Regular cardiac myocyte (primary cell): ENCODE results near the gene TTC24. TPM values are rescaled to one million over a fixed set of nuclear protein-coding genes. Genes with fewer than 3 reads are reported as not detected.

Source experiments
- total RNA-seq: library from RNA; depleted of rRNA; stranded (reverse); fragments of >200 nt; gene quantifications from 2 replicates; pipeline ENCODE4 v1.2.3, GENCODE V29; 2014

Gene TTC24
- total RNA-seq: not detected in 2 replicates

DNA sequence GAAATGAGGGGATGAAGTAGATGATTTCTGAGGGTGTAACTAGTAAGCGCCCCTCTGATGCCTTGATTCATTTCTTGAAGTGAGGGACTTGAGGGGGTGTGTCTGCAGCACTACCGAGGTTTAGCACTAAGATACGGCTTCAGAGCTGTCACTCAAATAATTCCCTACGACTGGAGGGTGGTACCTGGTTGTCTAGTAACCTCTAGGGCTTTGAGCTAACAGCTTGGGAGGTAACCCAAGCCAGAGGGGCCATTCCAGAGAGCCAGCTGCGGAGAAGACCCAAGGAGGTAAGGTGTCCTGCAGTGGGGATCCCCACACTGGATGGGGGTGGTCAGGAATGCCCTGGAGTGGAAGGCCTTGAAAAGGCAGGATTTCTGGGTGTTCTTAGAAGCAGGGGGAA lies at the start of gene TTC24:
TSS of gene TTC24 (plus strand) at position 252 of the 400 bp plus-strand sequence. CDS start 1,642 bp downstream, outside the sequence.

DNA sequence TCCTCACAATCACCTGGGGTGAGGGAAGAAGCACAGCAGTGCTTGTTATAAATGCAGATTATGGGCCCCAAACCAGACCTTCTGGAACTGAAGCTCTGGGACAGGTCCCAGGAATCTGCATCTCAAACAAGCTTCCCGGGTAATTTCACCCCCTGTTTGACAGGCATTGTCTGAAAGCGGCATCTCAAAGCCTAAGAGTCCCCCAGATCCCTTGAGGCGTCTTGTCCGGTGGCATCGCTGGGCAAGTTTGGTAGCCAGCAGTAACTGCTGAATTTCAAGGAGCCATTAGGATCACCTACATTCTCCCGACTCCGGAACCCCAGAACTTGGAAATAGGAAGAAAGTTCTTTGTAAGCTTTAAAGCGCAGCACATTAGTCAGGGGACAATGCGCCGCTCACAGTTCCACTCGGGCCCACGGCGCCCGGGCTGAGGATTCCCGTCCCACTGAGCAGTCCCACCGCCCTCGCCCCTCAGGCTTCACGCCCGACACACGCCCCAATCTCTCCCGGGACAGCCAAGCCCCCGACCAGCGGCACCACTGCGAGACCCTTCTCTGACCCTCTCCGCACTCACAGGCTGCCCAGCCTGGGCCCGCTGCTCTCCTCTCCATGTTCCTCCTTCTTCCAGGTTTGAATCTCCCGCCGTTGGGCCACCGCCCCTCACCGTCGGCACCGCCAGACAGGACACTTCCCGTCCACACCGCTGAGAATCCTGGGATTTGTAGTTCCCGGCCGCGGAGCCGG lies 7.4 kb upstream of the TTC24 start, which contains the start of gene IQGAP3:
TSS of gene IQGAP3 (minus strand) at position 647 of the 744 bp plus-strand sequence. CDS start at position 611, 36 bp downstream.

DNA sequence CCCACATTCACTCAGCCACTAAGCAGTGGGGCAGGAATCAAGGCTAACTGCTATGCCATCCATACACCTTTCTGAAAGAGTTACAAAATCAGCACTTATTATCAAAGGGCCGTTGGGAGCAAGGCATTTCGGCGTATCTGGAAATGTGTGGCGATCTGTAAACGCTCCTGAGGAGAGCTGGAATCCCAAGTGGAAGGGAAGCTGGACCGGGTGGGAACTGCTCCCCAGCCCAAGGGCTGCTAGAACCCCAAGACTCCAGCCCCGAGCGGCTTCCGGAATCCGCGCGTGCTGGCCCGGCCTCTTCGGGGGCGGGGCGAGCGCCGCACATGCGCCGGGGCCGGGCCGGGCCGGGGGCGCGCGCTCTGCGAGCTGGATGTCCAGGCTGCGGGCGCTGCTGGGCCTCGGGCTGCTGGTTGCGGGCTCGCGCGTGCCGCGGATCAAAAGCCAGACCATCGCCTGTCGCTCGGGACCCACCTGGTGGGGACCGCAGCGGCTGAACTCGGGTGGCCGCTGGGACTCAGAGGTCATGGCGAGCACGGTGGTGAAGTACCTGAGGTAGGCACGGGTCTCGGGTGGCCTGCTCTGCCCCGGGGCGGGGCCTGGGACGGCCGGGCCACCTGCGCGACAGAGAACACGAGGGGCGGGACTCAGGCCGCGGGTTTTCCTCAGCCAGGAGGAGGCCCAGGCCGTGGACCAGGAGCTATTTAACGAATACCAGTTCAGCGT lies 12.1 kb downstream of the TTC24 start, which contains the start of gene NAXE:
TSS of gene NAXE (plus strand) at position 345 of the 726 bp plus-strand sequence. CDS start at position 374, 29 bp downstream.

DNA sequence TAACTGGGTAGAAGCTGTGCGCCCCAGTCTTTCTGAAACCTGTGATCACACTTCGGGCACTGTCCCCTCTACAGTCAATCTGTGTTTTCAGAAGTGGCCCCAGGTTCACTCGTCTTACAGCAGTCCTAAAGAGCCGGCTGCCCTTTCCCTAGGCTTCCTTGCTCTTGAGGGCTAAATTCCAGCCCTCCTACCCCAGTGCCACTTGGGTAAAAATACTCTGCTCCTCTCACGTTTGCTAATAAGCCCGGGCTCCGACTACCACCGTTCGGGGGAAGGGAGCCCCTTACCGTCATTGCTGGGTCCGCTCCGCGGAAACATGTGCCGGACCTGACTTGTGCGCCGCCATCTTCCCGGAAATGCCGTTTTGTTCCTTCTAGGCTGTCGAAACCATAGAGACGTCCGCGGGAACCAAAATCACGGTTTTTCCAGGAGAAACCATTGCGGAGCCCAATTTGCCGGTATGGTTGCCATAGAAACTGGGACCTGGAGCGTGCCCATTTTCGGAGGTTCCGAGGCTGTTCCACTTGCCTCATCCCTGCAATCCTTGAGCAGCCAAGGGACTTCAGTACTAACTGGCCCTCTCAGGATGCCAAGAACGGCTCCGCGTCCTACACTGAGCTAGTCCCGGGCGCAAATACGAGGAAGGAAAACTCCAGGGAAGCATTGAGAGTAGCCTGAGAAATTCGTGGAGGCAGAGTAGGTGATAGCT lies 21.8 kb downstream of the TTC24 start, which contains the start of gene GPATCH4:
TSS of gene GPATCH4 (minus strand) at position 358 of the 709 bp plus-strand sequence.

DNA sequence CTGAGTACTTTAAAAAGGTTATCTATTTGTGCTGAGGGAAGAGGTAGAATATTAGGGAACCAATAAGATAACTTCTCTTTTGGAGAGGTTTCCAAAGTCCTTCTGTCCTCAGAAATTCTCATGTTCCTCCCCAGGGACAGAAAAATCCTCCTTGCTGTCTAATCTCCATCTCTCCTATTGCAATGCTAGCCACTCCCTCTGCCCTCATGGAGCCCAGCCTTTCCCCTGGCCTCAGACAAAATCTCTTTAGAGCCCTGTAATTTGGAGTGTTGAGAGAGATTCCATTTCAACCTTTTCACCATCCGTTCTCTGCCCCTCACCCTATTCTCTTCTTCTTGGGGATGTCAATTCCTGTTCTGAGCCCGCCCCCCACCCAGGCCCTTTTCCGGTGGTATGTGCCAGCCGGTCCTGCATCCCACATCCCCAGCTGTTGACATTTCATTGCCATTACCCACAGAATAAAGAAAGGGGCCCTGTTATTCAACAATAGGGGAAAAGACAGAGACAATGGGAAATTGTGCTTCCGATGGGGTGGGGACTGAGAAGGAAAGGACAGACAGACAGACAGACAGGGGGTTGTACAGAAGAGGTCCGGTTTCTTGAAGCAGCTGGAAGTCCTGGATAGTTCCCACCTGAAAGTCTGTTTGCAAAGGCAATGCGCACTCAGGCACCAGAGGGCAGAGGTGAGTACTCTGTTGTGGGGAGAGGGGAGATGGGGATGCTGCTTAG lies 39.5 kb downstream of the TTC24 start, which contains the start of gene HAPLN2:
TSS of gene HAPLN2 (plus strand) at position 563 of the 729 bp plus-strand sequence. CDS start 4,076 bp downstream, outside the sequence.

Other genes with a start within 250 kb of the TTC24 start
- 510 and 886 TPM in 2 replicates for gene CCT3, start 241.4 kb upstream of the TTC24 start, total RNA-seq
- 0.28 TPM in 1 of 2 replicates, not detected in the other for gene TSACC, start 241.2 kb upstream of the TTC24 start, total RNA-seq
- not detected in 2 replicates for gene RHBG, start 210.5 kb upstream of the TTC24 start, total RNA-seq
- gene MEF2D, start 78.9 kb upstream of the TTC24 start, total RNA-seq: 3.1 and 4.5 TPM in 2 replicates
- gene IQGAP3, start 7.2 kb upstream of the TTC24 start, total RNA-seq: 2.8 and 31.2 TPM in 2 replicates
- gene NAXE, start 12.1 kb downstream of the TTC24 start, total RNA-seq: 72.7 and 74.6 TPM in 2 replicates
- gene GPATCH4, start 21.8 kb downstream of the TTC24 start, total RNA-seq: 6.5 and 23.4 TPM in 2 replicates
- not detected in 2 replicates for gene HAPLN2, start 39.7 kb downstream of the TTC24 start, total RNA-seq
- under 0.01 TPM in 1 of 2 replicates, not detected in the other for gene BCAN, start 62.4 kb downstream of the TTC24 start, total RNA-seq
- 49.6 and 145 TPM in 2 replicates for gene NES, start 97.7 kb downstream of the TTC24 start, total RNA-seq
- gene CRABP2, start 125.9 kb downstream of the TTC24 start, total RNA-seq: 7.9 and 8.1 TPM in 2 replicates
- gene METTL25B, start 148.7 kb downstream of the TTC24 start, total RNA-seq: 10.4 and 12.8 TPM in 2 replicates
- gene ISG20L2, start 149.0 kb downstream of the TTC24 start, total RNA-seq: 6.5 and 10.9 TPM in 2 replicates
- gene MRPL24, start 161.4 kb downstream of the TTC24 start, total RNA-seq: 30.7 and 69.2 TPM in 2 replicates
- 101 and 184 TPM in 2 replicates for gene HDGF, start 172.0 kb downstream of the TTC24 start, total RNA-seq
- 6.8 and 14.6 TPM in 2 replicates for gene PRCC, start 187.8 kb downstream of the TTC24 start, total RNA-seq
- gene SH2D2A, start 237.1 kb downstream of the TTC24 start, total RNA-seq: 0.28 and 1.2 TPM in 2 replicates